CD4-positive, alpha-beta memory T cell (primary cell): ENCODE data around the gene C19orf25. TPM values are rescaled to one million over a fixed set of nuclear protein-coding genes. Genes with fewer than 3 reads are reported as not detected.

Experiments
- CTCF ChIA-PET: fragments of 350-600 bp; sonication (Branson Sonifier 250); formaldehyde crosslinking; loops from one replicate; lab custom pipeline; 2021; ENCODE audit warnings: inconsistent platforms; ENCODE audit not compliant: partially characterized antibody; lab: Charles Lee
- POLR2A ChIA-PET: fragments of 350-600 bp; sonication (Branson Sonifier 250); formaldehyde crosslinking; loops from one replicate; lab custom pipeline; 2021; ENCODE audit not compliant: partially characterized antibody; lab: Charles Lee
- DNase-seq, 5 donors: peaks; one replicate each; pipeline versions ENCODE4 v3.0.0 to v3.0.0-alpha.2; 2020 to 2022; ENCODE audit warnings: mixed read lengths in 1 of 5
- H3K27ac ChIP-seq: one replicate; pipeline ENCODE4 v1.7.0; 2013; ENCODE audit warnings: low read depth, low read length
- H3K27me3 ChIP-seq: 2 replicates; pipeline ENCODE4 v1.7.0; 2013; ENCODE audit warnings: mild to moderate bottlenecking, low read length, moderate library complexity; ENCODE audit not compliant: insufficient read depth
- H3K36me3 ChIP-seq: 2 replicates; pipeline ENCODE4 v1.7.0; 2013; ENCODE audit warnings: mild to moderate bottlenecking, low read length, moderate library complexity; ENCODE audit not compliant: insufficient read depth
- H3K4me1 ChIP-seq: 2 replicates; pipeline ENCODE4 v1.7.0; 2013; ENCODE audit warnings: mild to moderate bottlenecking, low read length, moderate library complexity; ENCODE audit not compliant: insufficient read depth
- H3K4me3 ChIP-seq, 2 donors: one replicate each; pipeline ENCODE4 v1.7.0; 2013; ENCODE audit warnings: low read length in 2 of 2, mild to moderate bottlenecking in 1 of 2
- H3K9me3 ChIP-seq, 2 donors: one replicate each; pipeline ENCODE4 v1.7.0; 2013; ENCODE audit warnings: low read length in 2 of 2, control low read depth in 1 of 2; ENCODE audit not compliant: control insufficient read depth in 1 of 2
- H3K27ac Mint-ChIP-seq, 7 donors: one replicate each; pipeline ENCODE4 v1.8.0; 2020 to 2021; ENCODE audit warnings: mixed read lengths in 7 of 7, mild to moderate bottlenecking in 6 of 7, inconsistent platforms in 3 of 7, moderate library complexity in 3 of 7
- H3K27me3 Mint-ChIP-seq, 2 donors: one replicate each; pipeline ENCODE4 v1.8.0; 2020 to 2021; ENCODE audit warnings: mixed read lengths in 2 of 2
- H3K36me3 Mint-ChIP-seq, 2 donors: one replicate each; pipeline ENCODE4 v1.8.0; 2020 to 2021; ENCODE audit warnings: mixed read lengths in 2 of 2, inconsistent platforms in 1 of 2, mild to moderate bottlenecking in 1 of 2
- H3K4me1 Mint-ChIP-seq, 4 donors: one replicate each; pipeline ENCODE4 v1.8.0; 2020 to 2021; ENCODE audit warnings: mixed read lengths in 4 of 4, mild to moderate bottlenecking in 1 of 4
- H3K4me3 Mint-ChIP-seq, 8 donors: one replicate each; pipeline ENCODE4 v1.8.0; 2020 to 2021; ENCODE audit warnings: mixed read lengths in 8 of 8, mild to moderate bottlenecking in 7 of 8, moderate library complexity in 6 of 8, inconsistent platforms in 3 of 8
- H3K9me3 Mint-ChIP-seq, 8 donors: one replicate each; pipeline ENCODE4 v1.8.0; 2020 to 2021; ENCODE audit warnings: mixed read lengths in 8 of 8, mild to moderate bottlenecking in 5 of 8, inconsistent platforms in 3 of 8, moderate library complexity in 1 of 8
- intact Hi-C: fragments of 100-400 bp; cut with micrococcal nuclease; formaldehyde crosslinking; loops from one replicate; pipeline ENCODE4 v1.15.1; 2023
- polyA plus RNA-seq, 2 donors: library from polyadenylated mRNA; unstranded; fragments of 300-500 nt; fragmentation: Illumina TruSeq; gene quantifications; one replicate each; pipeline ENCODE4 v1.2.3, GENCODE V29; 2021
- total RNA-seq, 2 experiments: library from RNA; stranded (reverse); gene quantifications; one replicate each; pipeline ENCODE4 v1.2.3, GENCODE V29; 2021

Gene C19orf25
- total and polyA plus RNA-seq, 4 experiments from 2014 or later, result 41.5 to 79.8 (median 58.8) TPM

GRCh38 chr19:1511318-1512317 is 32.6 kb upstream of the C19orf25 start:
- Histone ChIP-seq H3K27me3 (no peaks in the 10 kb centered on the region), H3K4me3 (no peak overlapping the region), H3K4me1 (peaks cover 24% of the 10 kb centered on the region), H3K27ac (no peak overlapping the region), H3K36me3 (no peaks in the 10 kb centered on the region), H3K9me3 (no peaks in the 10 kb centered on the region)
- no peak for DNase-seq
- POLR2A ChIA-PET, result interaction anchor here (1.1 kb wide), 1 partner anchor 21 kb away, joined by 4 read pairs; the partner anchor contains the start of gene REEP6
- Mint-ChIP-seq H3K4me3 (peak overlapping the region; percentile 65 to 77 (median 74)), H3K9me3 (peaks cover 0 to 1% (median 0%) of the 10 kb centered on the region in 8 donors), H3K27ac (peak overlapping the region in 3 of 7 donors; percentile 41 to 66 (median 50)), H3K36me3 (peaks cover 0 to 3% of the 10 kb centered on the region in 2 donors), H3K27me3 (peaks cover 0 to 15% of the 10 kb centered on the region in 2 donors), H3K4me1 (peaks cover 10 to 32% (median 15%) of the 10 kb centered on the region in 4 donors)
- CTCF ChIA-PET, result no interaction called here
- intact Hi-C loops, result no loop called here

- H3K4me3 Mint-ChIP-seq, result peak overlapping the region in 4 of 8 donors; percentile 15 to 73 (median 40)
These were observed 31.8 kb upstream of the C19orf25 start for GRCh38 chr19:1510807-1511206.

GRCh38 chr19:1510442-1510806 is 31.4 kb upstream of the C19orf25 start:
- Mint-ChIP-seq H3K36me3 (peaks cover 0 to 3% of the 10 kb centered on the region in 2 donors), H3K4me3 (peak overlapping the region in 1 of 8 donors; percentile 25), H3K27me3 (peaks cover 0 to 15% of the 10 kb centered on the region in 2 donors), H3K27ac (no peak overlapping the region), H3K4me1 (peaks cover 10 to 32% (median 15%) of the 10 kb centered on the region in 4 donors), H3K9me3 (peaks cover 0 to 1% (median 0%) of the 10 kb centered on the region in 8 donors)
- intact Hi-C loops, result no loop called here
- no peak overlapping the region for H3K4me3 ChIP-seq
- H3K36me3 ChIP-seq, result no peaks in the 10 kb centered on the region
- peaks cover 24% of the 10 kb centered on the region for H3K4me1 ChIP-seq
- no peak overlapping the region for H3K27ac ChIP-seq
- no peaks in the 10 kb centered on the region for H3K27me3 ChIP-seq
- no peak for DNase-seq
- no peaks in the 10 kb centered on the region for H3K9me3 ChIP-seq
- ChIA-PET CTCF (no interaction called here), POLR2A (no interaction called here)

More at GRCh38 chr19:1510807-1511206, 31.8 kb upstream of the C19orf25 start:
- ChIA-PET POLR2A (no interaction called here), CTCF (no interaction called here)
- Histone ChIP-seq H3K27ac (no peak overlapping the region), H3K36me3 (no peaks in the 10 kb centered on the region), H3K27me3 (no peaks in the 10 kb centered on the region), H3K4me3 (no peak overlapping the region), H3K9me3 (no peaks in the 10 kb centered on the region), H3K4me1 (peaks cover 24% of the 10 kb centered on the region)
- peaks cover 0 to 1% (median 0%) of the 10 kb centered on the region in 8 donors for H3K9me3 Mint-ChIP-seq
- no peak for DNase-seq
- H3K27me3 Mint-ChIP-seq, result peaks cover 0 to 11% of the 10 kb centered on the region in 2 donors
- H3K36me3 Mint-ChIP-seq, result peaks cover 0 to 3% of the 10 kb centered on the region in 2 donors
- peaks cover 10 to 32% (median 15%) of the 10 kb centered on the region in 4 donors for H3K4me1 Mint-ChIP-seq
- peak overlapping the region in 2 of 7 donors; percentile 41 to 85 for H3K27ac Mint-ChIP-seq
- intact Hi-C loops, result no loop called here

- H3K27ac ChIP-seq, result no peak overlapping the region
- ChIA-PET CTCF (interaction anchor here (1.5 kb wide), 1 partner anchor 19 kb away, joined by 3 read pairs; the partner anchor contains the start of gene REEP6), POLR2A (no interaction called here)
- Mint-ChIP-seq H3K27ac (peak overlapping the region in 3 of 7 donors; percentile 5 to 31 (median 22)), H3K36me3 (peaks cover 0 to 3% of the 10 kb centered on the region in 2 donors), H3K9me3 (peaks cover 0 to 1% (median 0%) of the 10 kb centered on the region in 8 donors), H3K27me3 (peaks cover 0 to 16% of the 10 kb centered on the region in 2 donors), H3K4me3 (peak overlapping the region in 1 of 8 donors; percentile 2), H3K4me1 (peaks cover 10 to 32% (median 15%) of the 10 kb centered on the region in 4 donors)
- H3K36me3 ChIP-seq, result no peaks in the 10 kb centered on the region
- H3K27me3 ChIP-seq, result no peaks in the 10 kb centered on the region
- intact Hi-C loops, result no loop called here
- no peak overlapping the region for H3K4me3 ChIP-seq
- peaks cover 24% of the 10 kb centered on the region for H3K4me1 ChIP-seq
- no peaks in the 10 kb centered on the region for H3K9me3 ChIP-seq
- DNase-seq, result no peak
These were observed 30.8 kb upstream of the C19orf25 start for GRCh38 chr19:1509602-1510441.

- H3K36me3 Mint-ChIP-seq, result peaks cover 0 to 3% of the 10 kb centered on the region in 2 donors
- H3K36me3 ChIP-seq, result no peaks in the 10 kb centered on the region
- CTCF ChIA-PET, result interaction anchor here (0.7 to 1.5 kb wide), 3 partner anchors 17 to 66 kb away, joined by 3 read pairs; partner anchors contain the start of gene REEP6
- DNase-seq, result no peak
- no peaks in the 10 kb centered on the region for H3K9me3 ChIP-seq
- H3K27ac ChIP-seq, result no peak overlapping the region
- no peak overlapping the region for H3K4me3 ChIP-seq
- POLR2A ChIA-PET, result no interaction called here
- no peaks in the 10 kb centered on the region for H3K27me3 ChIP-seq
- peaks cover 1 to 19% of the 10 kb centered on the region in 2 donors for H3K27me3 Mint-ChIP-seq
- H3K4me1 Mint-ChIP-seq, result peaks cover 10 to 32% (median 15%) of the 10 kb centered on the region in 4 donors
- H3K27ac Mint-ChIP-seq, result peak overlapping the region in 4 of 7 donors; percentile 9 to 88 (median 62)
- H3K4me3 Mint-ChIP-seq, result peak overlapping the region in 4 of 8 donors; percentile 41 to 72 (median 60)
- peaks cover 27% of the 10 kb centered on the region for H3K4me1 ChIP-seq
- peaks cover 0 to 2% (median 0%) of the 10 kb centered on the region in 8 donors for H3K9me3 Mint-ChIP-seq
- intact Hi-C loops, result no loop called here
These were observed 29.5 kb upstream of the C19orf25 start for GRCh38 chr19:1508507-1508856.

GRCh38 chr19:1507763-1508506 is 28.9 kb upstream of the C19orf25 start:
- intact Hi-C loops, result loop anchor here (1.0 kb wide), 1 partner anchor 18 kb away; the partner anchor contains the start of gene PCSK4
- H3K9me3 ChIP-seq, result no peaks in the 10 kb centered on the region
- Mint-ChIP-seq H3K36me3 (peaks cover 0 to 3% of the 10 kb centered on the region in 2 donors), H3K27me3 (peaks cover 1 to 19% of the 10 kb centered on the region in 2 donors), H3K4me3 (peak overlapping the region; percentile 71 to 89 (median 84)), H3K4me1 (peaks cover 10 to 32% (median 15%) of the 10 kb centered on the region in 4 donors), H3K27ac (peak overlapping the region; percentile 90 to 98 (median 92)), H3K9me3 (peaks cover 0 to 2% (median 0%) of the 10 kb centered on the region in 8 donors)
- H3K27ac ChIP-seq, result peak overlapping the region; percentile 50
- POLR2A ChIA-PET, result no interaction called here
- CTCF ChIA-PET, result interaction anchor here (1.0 to 1.5 kb wide), 2 partner anchors 17 to 62 kb away, joined by 3 read pairs; partner anchors contain the start of gene REEP6
- H3K4me3 ChIP-seq, result peak overlapping the region in 1 of 2 donors; percentile 15
- DNase-seq, result peak; percentile 91 to 95 (median 94)
- H3K27me3 ChIP-seq, result no peaks in the 10 kb centered on the region
- H3K36me3 ChIP-seq, result no peaks in the 10 kb centered on the region
- H3K4me1 ChIP-seq, result peaks cover 32% of the 10 kb centered on the region
